SK-N-SH (cell line): ENCODE data around the gene GULP1. TPM values are rescaled to one million over a fixed set of nuclear protein-coding genes. Genes with fewer than 3 reads are reported as not detected.

Experiments used
- CTCF ChIA-PET: fragments of 300-600, 350-600 bp; formaldehyde crosslinking; extraction: SDS; loops from one replicate; lab custom pipeline; 2021; lab: Yijun Ruan, JAX
- POLR2A ChIA-PET: fragments of 350-600 bp; sonication (Branson Sonifier 250); formaldehyde crosslinking; extraction: SDS; loops from one replicate; lab custom pipeline; 2020; ENCODE audit warnings: antibody characterized with exemption, inconsistent platforms; lab: Yijun Ruan, JAX
- DNase-seq: peaks from one replicate; pipeline ENCODE4 v3.0.0; 2012
- H2AFZ ChIP-seq: fragments of 200-600 bp; sonication (generic); 2 replicates; pipeline ENCODE4 v1.8.1; 2016; ENCODE audit warnings: antibody characterized with exemption, mild to moderate bottlenecking, low read depth
- H3F3A ChIP-seq: fragments of 200-600 bp; sonication (generic); replicated peaks from 2 replicates; pipeline ENCODE3; 2016; ENCODE audit warnings: antibody characterized with exemption, mild to moderate bottlenecking; ENCODE audit not compliant: insufficient read depth
- H3K27ac ChIP-seq, 2 experiments: fragments of 200-500 bp in 1 of 2; fragments of 200-600 bp in 1 of 2; sonication (Bioruptor generic) in 1 of 2; sonication (generic), shearing (Covaris generic) in 1 of 2; 2 replicates each; pipeline versions ENCODE4 v1.5.1 to v1.6.1; 2014 to 2016; ENCODE audit warnings: low read depth in 2 of 2, inconsistent platforms in 1 of 2, low read length in 1 of 2, mild to moderate bottlenecking in 1 of 2, mixed read lengths in 1 of 2
- H3K27me3 ChIP-seq: fragments of 200-600 bp; sonication (generic), shearing (Covaris generic); 2 replicates; pipeline ENCODE4 v1.6.1; 2016; ENCODE audit warnings: mixed run types; ENCODE audit not compliant: insufficient read depth
- H3K36me3 ChIP-seq, 2 experiments: fragments of 200-500 bp in 1 of 2; fragments of 200-600 bp in 1 of 2; sonication (Bioruptor generic) in 1 of 2; sonication (generic) in 1 of 2; replicated peaks in 1 of 2; 2 replicates each; pipeline versions ENCODE3 to v1.5.1; 2014 to 2016; ENCODE audit warnings: low read length in 1 of 2, mild to moderate bottlenecking in 1 of 2; ENCODE audit not compliant: insufficient read depth in 2 of 2, control insufficient read depth in 1 of 2
- H3K4me1 ChIP-seq, 2 experiments: fragments of 200-500 bp in 1 of 2; fragments of 200-600 bp in 1 of 2; sonication (Bioruptor generic) in 1 of 2; sonication (generic), shearing (Covaris generic) in 1 of 2; 2 replicates each; pipeline versions ENCODE4 v1.5.1 to v1.6.1; 2014 to 2016; ENCODE audit warnings: low read depth in 1 of 2, low read length in 1 of 2, mixed run types in 1 of 2; ENCODE audit not compliant: insufficient read depth in 2 of 2, control insufficient read depth in 1 of 2
- H3K4me2 ChIP-seq: fragments of 200-600 bp; sonication (generic), shearing (Covaris generic); 2 replicates; pipeline ENCODE4 v1.6.1; 2017; ENCODE audit warnings: mixed run types
- H3K4me3 ChIP-seq, 2 experiments: fragments of 200-500 bp in 1 of 2; fragments of 200-600 bp in 1 of 2; sonication (Bioruptor generic) in 1 of 2; sonication (generic), shearing (Covaris generic) in 1 of 2; 2 replicates each; pipeline versions ENCODE4 v1.5.1 to v1.8.1; 2014 to 2016; ENCODE audit warnings: low read depth in 2 of 2, inconsistent platforms in 1 of 2, low read length in 1 of 2, mild to moderate bottlenecking in 1 of 2, mixed read lengths in 1 of 2, moderate library complexity in 1 of 2
- H3K79me2 ChIP-seq: fragments of 200-600 bp; sonication (generic); 2 replicates; pipeline ENCODE4 v1.8.1; 2017; ENCODE audit warnings: mild to moderate bottlenecking; ENCODE audit not compliant: insufficient read depth
- H3K9ac ChIP-seq: fragments of 200-600 bp; sonication (generic); 2 replicates; pipeline ENCODE4 v1.6.1; 2017; ENCODE audit warnings: mixed run types
- H3K9me2 ChIP-seq: fragments of 200-600 bp; sonication (generic); 2 replicates; pipeline ENCODE4 v1.6.1; 2017; ENCODE audit warnings: mixed run types
- H3K9me3 ChIP-seq: fragments of 200-600 bp; sonication (generic); 2 replicates; pipeline ENCODE4 v1.6.1; 2017; ENCODE audit warnings: mixed run types, mild to moderate bottlenecking, moderate library complexity
- H4K20me1 ChIP-seq: fragments of 200-600 bp; sonication (generic); 2 replicates; pipeline ENCODE4 v1.6.1; 2017; ENCODE audit warnings: mild to moderate bottlenecking, mixed run types; ENCODE audit not compliant: insufficient read depth
- CHD2 ChIP-seq: fragments of 150-350 bp; IDR thresholded peaks from 2 replicates; pipeline ENCODE4 v1.6.1; 2018; ENCODE audit warnings: low read length; ENCODE audit not compliant: partially characterized antibody
- CTCF ChIP-seq: fragments of 200-600 bp; sonication (generic); IDR thresholded peaks from 2 replicates; pipeline ENCODE4 v1.6.1; 2017; ENCODE audit warnings: antibody characterized with exemption, mild to moderate bottlenecking, moderate library complexity
- ELF1 ChIP-seq: IDR thresholded peaks from 2 replicates; pipeline ENCODE4 v1.4.0; 2012
- FOXM1 ChIP-seq: IDR thresholded peaks from 2 replicates; pipeline ENCODE4 v1.4.0; 2012; ENCODE audit warnings: low read depth, mild to moderate bottlenecking
- GATA2 ChIP-seq: sonication (generic); formaldehyde crosslinking; IDR thresholded peaks from 2 replicates; pipeline ENCODE4 v1.5.0; 2020; ENCODE audit warnings: mild to moderate bottlenecking, missing genetic modification reagents
- NRF1 ChIP-seq: IDR thresholded peaks from 2 replicates; pipeline ENCODE4 v1.6.1; 2012; ENCODE audit warnings: low read depth, mild to moderate bottlenecking, low read length
- POLR2AphosphoS5 ChIP-seq: IDR thresholded peaks from 2 replicates; pipeline ENCODE4 v1.6.1; 2012; ENCODE audit warnings: low read depth, low read length
- RCOR1 ChIP-seq: fragments of 150-350 bp; IDR thresholded peaks from 2 replicates; pipeline ENCODE4 v1.6.1; 2017; ENCODE audit warnings: antibody characterized with exemption, low read length
- RXRA ChIP-seq: IDR thresholded peaks from 2 replicates; pipeline ENCODE4 v1.4.0; 2012; ENCODE audit warnings: low read depth, mild to moderate bottlenecking, borderline replicate concordance
- SIN3A ChIP-seq: IDR thresholded peaks from 2 replicates; pipeline ENCODE4 v1.6.1; 2012; ENCODE audit warnings: low read depth, mild to moderate bottlenecking, low read length, moderate library complexity, borderline replicate concordance
- TAF1 ChIP-seq: IDR thresholded peaks from 2 replicates; pipeline ENCODE4 v1.6.1; 2012; ENCODE audit warnings: low read depth, mild to moderate bottlenecking, low read length, moderate library complexity, borderline replicate concordance
- TCF12 ChIP-seq: IDR thresholded peaks from 2 replicates; pipeline ENCODE4 v1.4.0; 2012
- TEAD4 ChIP-seq: IDR thresholded peaks from 2 replicates; pipeline ENCODE4 v1.4.0; 2012; ENCODE audit warnings: mild to moderate bottlenecking, borderline replicate concordance; ENCODE audit not compliant: insufficient read depth
- USF2 ChIP-seq: fragments of 150-350 bp; IDR thresholded peaks from 2 replicates; pipeline ENCODE4 v1.6.1; 2017; ENCODE audit warnings: antibody characterized with exemption, low read length, low read depth, borderline replicate concordance
- YY1 ChIP-seq: IDR thresholded peaks from 2 replicates; pipeline ENCODE4 v1.4.0; 2012; ENCODE audit warnings: low read depth, mild to moderate bottlenecking
- ZBTB33 ChIP-seq: IDR thresholded peaks from 2 replicates; pipeline ENCODE4 v1.4.0; 2012; ENCODE audit warnings: low read depth, borderline replicate concordance
- WGBS: methylation state at CpG from one replicate; pipeline ENCODE4 v1.1.6; 2017; ENCODE audit warnings: low lambda C conversion rate; 5-methylcytosine and 5-hydroxymethylcytosine counted together
- polyA plus RNA-seq, 3 experiments: library from polyadenylated mRNA; depleted of rRNA; stranded (reverse); fragments of >200 nt; gene quantifications; 2 replicates each; pipeline ENCODE4 v1.2.3, GENCODE V29; 2012
- TF ChIP-seq, protein P1 (sequence below): fragments of 150-350 bp; IDR thresholded peaks from 2 replicates; pipeline ENCODE4 v1.6.1; 2016; ENCODE audit warnings: mild to moderate bottlenecking, low read depth, low read length
- TF ChIP-seq, protein P2 (sequence below): IDR thresholded peaks from 2 replicates; pipeline ENCODE4 v1.4.0; 2012; ENCODE audit warnings: low read depth
- TF ChIP-seq, protein P3 (sequence below): IDR thresholded peaks from 2 replicates; pipeline ENCODE4 v1.4.0; 2012; ENCODE audit warnings: low read depth, borderline replicate concordance

The GULP1 gene
- polyA plus RNA-seq, 1 of the 3 experiments (the other 2 are of a cell fraction), result 33.8 TPM

DNA sequence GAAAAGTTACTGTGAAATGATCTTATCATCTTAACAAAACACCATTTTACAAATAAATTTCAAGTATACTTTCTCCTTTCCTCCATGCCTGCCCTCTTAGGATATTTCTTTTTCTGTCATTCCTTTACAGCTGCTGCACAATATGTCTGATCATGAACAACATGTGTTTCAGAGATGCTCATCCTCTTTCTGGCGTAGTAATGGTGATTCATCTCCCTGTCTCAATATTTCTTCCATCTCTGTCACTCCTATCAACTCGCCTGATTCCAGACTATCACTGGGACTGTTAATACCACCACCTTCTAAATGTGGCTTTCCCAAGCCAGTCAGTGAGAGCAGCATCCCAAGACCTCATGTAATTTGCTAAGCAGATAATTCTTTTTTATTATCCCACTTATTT, 290.5 kb downstream of the GULP1 start:
- no peaks in the 10 kb centered on the region for H3K9me3 ChIP-seq
- ChIA-PET CTCF (no interaction called here), POLR2A (no interaction called here)
- H2AFZ ChIP-seq, result no peak overlapping the region
- no peaks in the 10 kb centered on the region for H3F3A ChIP-seq
- no peak overlapping the region for H3K4me2 ChIP-seq
- H3K27me3 ChIP-seq, result no peaks in the 10 kb centered on the region
- no peak overlapping the region for H3K9ac ChIP-seq
- peaks cover 0 to 3% of the 10 kb centered on the region in 2 experiments; a peak in 2 of 4 replicates for H3K4me1 ChIP-seq
- H3K36me3 ChIP-seq, result peaks cover 10 to 29% of the 10 kb centered on the region in 2 experiments
- no peaks in the 10 kb centered on the region for H3K79me2 ChIP-seq
- 82% methylated on average over 2 of the region's 2 CpGs for WGBS
- TF ChIP-seq ZBTB33 (no peak), NRF1 (no peak), YY1 (no peak), TAF1 (no peak)
- H3K9me2 ChIP-seq, result no peaks in the 10 kb centered on the region
- no peaks in the 10 kb centered on the region for H4K20me1 ChIP-seq
- H3K4me3 ChIP-seq, result no peak overlapping the region
- DNase-seq, result no peak
- no peak overlapping the region for H3K27ac ChIP-seq

DNA sequence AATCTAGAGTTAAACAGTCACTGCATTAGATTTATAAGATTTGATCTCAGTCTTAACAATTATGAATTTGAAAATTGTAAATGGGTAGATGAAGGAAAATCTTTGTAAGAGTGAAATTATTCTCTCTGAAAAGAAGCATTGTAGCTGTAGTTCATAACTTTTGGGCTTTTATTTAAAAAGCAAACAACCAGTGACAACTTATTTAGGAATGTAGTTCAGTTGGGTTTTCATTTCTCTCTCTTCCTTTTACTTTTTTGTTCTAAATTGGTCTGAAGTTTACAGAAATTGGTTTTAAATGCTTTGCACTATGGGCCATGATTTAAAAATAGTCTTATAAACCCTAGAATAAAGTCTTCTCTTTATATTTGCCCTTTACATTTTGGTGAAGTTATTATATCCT, 296.6 kb downstream of the GULP1 start:
- TF ChIP-seq NRF1 (no peak), SIN3A (no peak), RCOR1 (no peak), TEAD4 (no peak), TCF12 (no peak), GATA2 (no peak), CTCF (no peak), RXRA (no peak), ELF1 (no peak), CHD2 (no peak), POLR2AphosphoS5 (no peak), USF2 (no peak), FOXM1 (no peak)
- TF ChIP-seq, protein P1, sequence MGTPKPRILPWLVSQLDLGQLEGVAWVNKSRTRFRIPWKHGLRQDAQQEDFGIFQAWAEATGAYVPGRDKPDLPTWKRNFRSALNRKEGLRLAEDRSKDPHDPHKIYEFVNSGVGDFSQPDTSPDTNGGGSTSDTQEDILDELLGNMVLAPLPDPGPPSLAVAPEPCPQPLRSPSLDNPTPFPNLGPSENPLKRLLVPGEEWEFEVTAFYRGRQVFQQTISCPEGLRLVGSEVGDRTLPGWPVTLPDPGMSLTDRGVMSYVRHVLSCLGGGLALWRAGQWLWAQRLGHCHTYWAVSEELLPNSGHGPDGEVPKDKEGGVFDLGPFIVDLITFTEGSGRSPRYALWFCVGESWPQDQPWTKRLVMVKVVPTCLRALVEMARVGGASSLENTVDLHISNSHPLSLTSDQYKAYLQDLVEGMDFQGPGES, result no peak
- TF ChIP-seq, protein P2, sequence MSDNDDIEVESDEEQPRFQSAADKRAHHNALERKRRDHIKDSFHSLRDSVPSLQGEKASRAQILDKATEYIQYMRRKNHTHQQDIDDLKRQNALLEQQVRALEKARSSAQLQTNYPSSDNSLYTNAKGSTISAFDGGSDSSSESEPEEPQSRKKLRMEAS, result no peak
- TF ChIP-seq, protein P3, sequence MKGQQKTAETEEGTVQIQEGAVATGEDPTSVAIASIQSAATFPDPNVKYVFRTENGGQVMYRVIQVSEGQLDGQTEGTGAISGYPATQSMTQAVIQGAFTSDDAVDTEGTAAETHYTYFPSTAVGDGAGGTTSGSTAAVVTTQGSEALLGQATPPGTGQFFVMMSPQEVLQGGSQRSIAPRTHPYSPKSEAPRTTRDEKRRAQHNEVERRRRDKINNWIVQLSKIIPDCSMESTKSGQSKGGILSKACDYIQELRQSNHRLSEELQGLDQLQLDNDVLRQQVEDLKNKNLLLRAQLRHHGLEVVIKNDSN, result no peak
- Histone ChIP-seq H3K9ac (no peak overlapping the region), H3K27me3 (no peaks in the 10 kb centered on the region), H3K9me2 (0 out of 2 replicates have a peak, but pooled peaks cover 3% of the 10 kb centered on the region), H3K4me1 (no peaks in the 10 kb centered on the region), H3K79me2 (no peaks in the 10 kb centered on the region), H2AFZ (0 out of 2 replicates have a peak overlapping the region, but pooled peaks have one; percentile 35), H3K9me3 (no peaks in the 10 kb centered on the region), H4K20me1 (no peaks in the 10 kb centered on the region), H3K4me3 (no peak overlapping the region), H3K4me2 (no peak overlapping the region), H3K36me3 (peaks cover 51 to 78% of the 10 kb centered on the region in 2 experiments), H3F3A (peaks cover 18% of the 10 kb centered on the region), H3K27ac (peak overlapping the region in 1 of 2 experiments; percentile 7; a peak in 1 of 4 replicates)
- ChIA-PET POLR2A (no interaction called here), CTCF (interaction anchor here (0.7 kb wide), 1 partner anchor 501 kb away, joined by 3 read pairs; no protein-coding TSS in a partner anchor)
- no peak for DNase-seq
